Stimulated activated naive CD8-positive, alpha-beta T cell treated with anti-CD3 and anti-CD28 coated beads, Interleukin-15, amount 100 ng/mL, for 72 hours (primary cell): ENCODE data around the gene ITGB1BP1.

Experiments used
- ATAC-seq: fragments of 150-1000 bp; cut with Tn5 transposase; 2 replicates; pipeline ENCODE4 v1.10.0; 2021; ENCODE audit warnings: mild to moderate bottlenecking, moderate library complexity
- DNase-seq, 2 donors: peaks; one replicate each; pipeline ENCODE4 v3.0.0; 2021 to 2022
- H3K27ac Mint-ChIP-seq, 2 donors: one replicate each; pipeline ENCODE4 v1.8.0; 2022; ENCODE audit warnings: mild to moderate bottlenecking in 2 of 2, mixed read lengths in 2 of 2, moderate library complexity in 2 of 2
- H3K27me3 Mint-ChIP-seq: one replicate; pipeline ENCODE4 v1.8.0; 2022; ENCODE audit warnings: mixed read lengths
- H3K4me1 Mint-ChIP-seq: one replicate; pipeline ENCODE4 v1.8.0; 2022; ENCODE audit warnings: mild to moderate bottlenecking, mixed read lengths
- H3K4me3 Mint-ChIP-seq, 2 donors: one replicate each; pipeline ENCODE4 v1.8.0; 2022; ENCODE audit warnings: mild to moderate bottlenecking in 2 of 2, mixed read lengths in 2 of 2, moderate library complexity in 1 of 2
- H3K9me3 Mint-ChIP-seq, 2 donors: one replicate each; pipeline ENCODE4 v1.8.0; 2022; ENCODE audit warnings: mixed read lengths in 2 of 2

Gene ITGB1BP1

GRCh38 chr2:9397201-9397600, 26.1 kb downstream of the ITGB1BP1 start:
- Mint-ChIP-seq H3K9me3 (no peaks in the 10 kb centered on the region), H3K4me1 (no peaks in the 10 kb centered on the region), H3K4me3 (no peak overlapping the region), H3K27ac (no peak overlapping the region), H3K27me3 (peaks cover 8% of the 10 kb centered on the region)
- DNase-seq = no peak
- ATAC-seq = no peak

- H3K4me1 Mint-ChIP-seq = no peaks in the 10 kb centered on the region
These were observed 28.5 kb downstream of the ITGB1BP1 start for GRCh38 chr2:9394816-9395215.

GRCh38 chr2:9392898-9393765, 30.2 kb downstream of the ITGB1BP1 start:
- Mint-ChIP-seq H3K27me3 (no peaks in the 10 kb centered on the region), H3K4me1 (no peaks in the 10 kb centered on the region), H3K27ac (no peak overlapping the region), H3K4me3 (no peak overlapping the region), H3K9me3 (no peaks in the 10 kb centered on the region)
- DNase-seq = no peak
- ATAC-seq = no peak

More at GRCh38 chr2:9394816-9395215, 28.5 kb downstream of the ITGB1BP1 start:
- no peak for ATAC-seq
- DNase-seq = no peak
- Mint-ChIP-seq H3K27ac (no peak overlapping the region), H3K27me3 (no peaks in the 10 kb centered on the region), H3K9me3 (no peaks in the 10 kb centered on the region), H3K4me3 (no peak overlapping the region)

DNA sequence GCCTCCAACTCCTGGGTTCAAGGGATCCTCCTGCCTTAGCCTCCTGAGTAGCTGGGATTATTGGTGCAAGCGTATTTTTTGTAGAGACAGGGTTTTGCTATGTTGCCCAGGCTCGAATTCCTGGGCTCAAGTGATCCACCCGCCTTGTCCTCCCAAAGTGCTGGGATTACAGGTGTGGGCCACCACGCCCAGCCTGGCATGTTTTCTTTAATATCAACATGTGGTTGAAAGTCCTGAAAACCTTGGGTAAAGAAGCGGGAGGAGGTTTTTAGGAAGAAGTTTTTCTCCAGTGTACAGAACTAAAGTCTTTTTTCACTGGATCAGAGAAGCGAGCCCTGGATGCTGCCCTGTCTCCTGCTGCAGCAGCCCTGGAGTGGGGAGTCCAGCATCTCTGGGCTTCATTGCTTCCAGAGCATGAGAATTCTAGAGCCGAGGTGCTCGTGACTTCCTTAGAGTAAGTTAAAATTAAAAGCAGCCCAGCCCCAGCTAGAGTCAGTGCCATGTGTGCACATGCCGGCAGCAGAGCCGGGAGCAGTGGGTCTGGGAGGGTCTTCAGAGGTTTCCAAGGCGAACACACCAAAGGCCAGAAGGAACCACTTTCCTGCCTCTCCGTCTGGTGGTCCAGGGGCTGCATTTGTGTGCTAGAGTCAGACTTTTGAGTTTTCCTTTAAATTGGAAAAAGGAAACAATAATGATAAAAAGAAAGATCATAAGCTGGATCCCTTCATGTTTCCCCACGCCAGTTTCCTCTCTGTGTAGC, 31.2 kb downstream of the ITGB1BP1 start:
- ATAC-seq (no peak), DNase-seq (no peak)
- no peak overlapping the region for H3K4me3 Mint-ChIP-seq
- H3K4me1 Mint-ChIP-seq = no peaks in the 10 kb centered on the region
- H3K27ac Mint-ChIP-seq = no peak overlapping the region
- H3K27me3 Mint-ChIP-seq = no peaks in the 10 kb centered on the region
- no peaks in the 10 kb centered on the region for H3K9me3 Mint-ChIP-seq

- Mint-ChIP-seq H3K27me3 (no peaks in the 10 kb centered on the region), H3K4me3 (no peak overlapping the region), H3K27ac (no peak overlapping the region), H3K9me3 (no peaks in the 10 kb centered on the region), H3K4me1 (no peaks in the 10 kb centered on the region)
- no peak for DNase-seq
- ATAC-seq = no peak
These were observed 32.3 kb downstream of the ITGB1BP1 start for GRCh38 chr2:9390991-9391390.

GRCh38 chr2:9390151-9390850, 33.0 kb downstream of the ITGB1BP1 start:
- H3K27me3 Mint-ChIP-seq = no peaks in the 10 kb centered on the region
- no peaks in the 10 kb centered on the region for H3K9me3 Mint-ChIP-seq
- H3K4me1 Mint-ChIP-seq = no peaks in the 10 kb centered on the region
- peak overlapping the region in 1 of 2 donors; percentile 28 for H3K27ac Mint-ChIP-seq
- ATAC-seq (no peak), DNase-seq (no peak)
- no peak overlapping the region for H3K4me3 Mint-ChIP-seq

- H3K4me1 Mint-ChIP-seq = no peaks in the 10 kb centered on the region
- ATAC-seq (no peak), DNase-seq (no peak)
- no peaks in the 10 kb centered on the region for H3K9me3 Mint-ChIP-seq
- H3K4me3 Mint-ChIP-seq = no peak overlapping the region
- H3K27me3 Mint-ChIP-seq = no peaks in the 10 kb centered on the region
- H3K27ac Mint-ChIP-seq = peak overlapping the region in 1 of 2 donors; percentile 64
These were observed 34.1 kb downstream of the ITGB1BP1 start for GRCh38 chr2:9388950-9389911.

DNA sequence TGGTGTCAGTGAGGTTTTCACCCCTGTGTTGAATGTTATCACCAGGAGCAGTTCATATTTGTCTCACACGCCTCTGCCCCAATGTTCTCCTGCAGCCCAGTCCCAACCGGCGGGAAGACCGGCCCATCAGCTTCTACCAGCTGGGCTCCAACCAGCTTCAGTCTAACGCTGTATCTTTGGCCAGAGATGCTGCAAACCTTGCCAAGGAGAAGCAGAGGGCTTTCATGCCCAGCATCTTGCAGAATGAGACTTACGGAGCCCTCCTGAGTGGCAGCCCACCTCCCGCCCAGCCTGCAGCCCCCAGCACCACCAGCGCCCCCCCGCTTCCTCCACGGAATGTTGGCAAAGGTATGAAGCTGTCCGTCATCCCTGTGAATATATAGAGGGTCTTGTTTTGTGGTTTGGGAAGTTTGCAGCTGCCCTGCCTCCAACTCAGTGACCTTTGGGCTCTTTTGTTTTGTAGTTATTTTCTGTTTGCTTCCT, 35.1 kb downstream of the ITGB1BP1 start:
- no peak for DNase-seq
- no peak overlapping the region for H3K27ac Mint-ChIP-seq
- H3K4me3 Mint-ChIP-seq = no peak overlapping the region
- no peaks in the 10 kb centered on the region for H3K9me3 Mint-ChIP-seq
- no peaks in the 10 kb centered on the region for H3K4me1 Mint-ChIP-seq
- no peak for ATAC-seq
- H3K27me3 Mint-ChIP-seq = no peaks in the 10 kb centered on the region

DNA sequence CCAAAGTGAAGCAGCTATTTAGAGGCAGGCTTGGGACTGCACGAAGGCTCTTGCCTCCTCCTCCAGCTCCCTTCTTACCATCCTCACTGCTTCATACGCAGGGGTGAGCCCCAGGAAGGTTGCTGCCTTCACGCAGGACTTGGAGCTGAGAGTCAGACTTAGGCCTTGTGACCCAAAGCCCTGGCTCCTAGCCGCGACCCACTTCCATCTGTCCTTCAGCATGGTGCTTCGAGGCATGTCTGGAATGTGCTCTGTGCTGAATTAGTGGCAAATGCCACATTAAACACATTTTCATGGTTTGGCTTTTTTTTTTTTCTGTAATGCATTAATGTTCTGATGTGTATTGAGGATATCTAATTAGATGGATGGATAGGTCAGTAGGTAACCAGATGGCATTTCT, 37.5 kb downstream of the ITGB1BP1 start:
- H3K4me3 Mint-ChIP-seq = no peak overlapping the region
- H3K27me3 Mint-ChIP-seq = no peaks in the 10 kb centered on the region
- ATAC-seq (no peak), DNase-seq (no peak)
- no peaks in the 10 kb centered on the region for H3K4me1 Mint-ChIP-seq
- H3K27ac Mint-ChIP-seq = no peak overlapping the region
- H3K9me3 Mint-ChIP-seq = no peaks in the 10 kb centered on the region

- ATAC-seq (no peak), DNase-seq (no peak)
- no peaks in the 10 kb centered on the region for H3K4me1 Mint-ChIP-seq
- no peak overlapping the region for H3K27ac Mint-ChIP-seq
- H3K27me3 Mint-ChIP-seq = no peaks in the 10 kb centered on the region
- H3K9me3 Mint-ChIP-seq = no peaks in the 10 kb centered on the region
- H3K4me3 Mint-ChIP-seq = no peak overlapping the region
These were observed 38.8 kb downstream of the ITGB1BP1 start for GRCh38 chr2:9384521-9384920.

- DNase-seq (no peak), ATAC-seq (no peak)
- H3K4me1 Mint-ChIP-seq = no peaks in the 10 kb centered on the region
- H3K27ac Mint-ChIP-seq = no peak overlapping the region
- H3K9me3 Mint-ChIP-seq = no peaks in the 10 kb centered on the region
- H3K4me3 Mint-ChIP-seq = no peak overlapping the region
- H3K27me3 Mint-ChIP-seq = no peaks in the 10 kb centered on the region
These were observed 40.6 kb downstream of the ITGB1BP1 start for GRCh38 chr2:9382604-9383235.

GRCh38 chr2:9380702-9381628, 42.4 kb downstream of the ITGB1BP1 start:
- DNase-seq (no peak), ATAC-seq (no peak)
- Mint-ChIP-seq H3K4me1 (no peaks in the 10 kb centered on the region), H3K4me3 (no peak overlapping the region), H3K27ac (no peak overlapping the region), H3K27me3 (no peaks in the 10 kb centered on the region), H3K9me3 (no peaks in the 10 kb centered on the region)

- no peak overlapping the region for H3K4me3 Mint-ChIP-seq
- H3K9me3 Mint-ChIP-seq = no peaks in the 10 kb centered on the region
- DNase-seq (no peak), ATAC-seq (no peak)
- H3K4me1 Mint-ChIP-seq = no peaks in the 10 kb centered on the region
- no peak overlapping the region for H3K27ac Mint-ChIP-seq
- H3K27me3 Mint-ChIP-seq = no peaks in the 10 kb centered on the region
These were observed 44.0 kb downstream of the ITGB1BP1 start for GRCh38 chr2:9379391-9379755.
